ENCODE measurements around the gene TTL. TPM values are rescaled to one million over a fixed set of nuclear protein-coding genes. Genes with fewer than 3 reads are reported as not detected.

Gene TTL
- total RNA-seq, 2 donors from 2014 or later = 33.5 to 42.3 TPM

Other genes starting within 250 kb of the TTL start
- gene ZC3H8, start 227.1 kb upstream of the TTL start, total RNA-seq = 1 to 10 TPM; 6.0 to 8.1 TPM
- gene ZC3H6, start 206.6 kb upstream of the TTL start, total RNA-seq = 10 to 100 TPM; 16.3 to 17.0 TPM
- gene RGPD8, start 48.5 kb upstream of the TTL start, total RNA-seq = 10 to 100 TPM; 14.9 to 24.3 TPM
- gene POLR1B, start 60.3 kb downstream of the TTL start, total RNA-seq = 10 to 100 TPM; 11.4 to 12.8 TPM
- gene CHCHD5, start 102.5 kb downstream of the TTL start, total RNA-seq = 10 to 100 TPM; 12.7 to 23.8 TPM
- 10 to 100 TPM; 41.0 to 43.6 TPM for gene SLC20A1, start 163.8 kb downstream of the TTL start, total RNA-seq
- gene NT5DC4, start 238.9 kb downstream of the TTL start, total RNA-seq = not detected

All from posterior vena cava (tissue), 2 donors.